Activated CD4-positive, alpha-beta memory T cell treated with anti-CD3 and anti-CD28 coated beads, Interleukin-2, amount 10 ng/mL, durations not matched to agents 7 days and 5 days (primary cell): ENCODE results near the gene NCKAP5. TPM values are rescaled to one million over a fixed set of nuclear protein-coding genes. Genes with fewer than 3 reads are reported as not detected.

Experiments used
- CTCF ChIA-PET: fragments of 350-600 bp; sonication (Branson Sonifier 250); formaldehyde crosslinking; loops from one replicate; lab custom pipeline; 2021; ENCODE audit warnings: antibody characterized with exemption, inconsistent platforms; lab: Charles Lee
- POLR2A ChIA-PET: fragments of 350-600 bp; sonication (Branson Sonifier 250); formaldehyde crosslinking; loops from one replicate; lab custom pipeline; 2021; ENCODE audit warnings: antibody characterized with exemption; lab: Charles Lee
- DNase-seq: peaks from one replicate; pipeline ENCODE4 v3.0.0-alpha.2; 2020
- H3K27ac Mint-ChIP-seq: one replicate; pipeline ENCODE4 v1.8.0; 2021; ENCODE audit warnings: mild to moderate bottlenecking, mixed read lengths
- H3K27me3 Mint-ChIP-seq: one replicate; pipeline ENCODE4 v1.8.0; 2021; ENCODE audit warnings: mixed read lengths
- H3K36me3 Mint-ChIP-seq: one replicate; pipeline ENCODE4 v1.8.0; 2021; ENCODE audit warnings: low read depth, mixed read lengths
- H3K4me1 Mint-ChIP-seq: one replicate; pipeline ENCODE4 v1.8.0; 2021; ENCODE audit warnings: mixed read lengths
- H3K4me3 Mint-ChIP-seq: one replicate; pipeline ENCODE4 v1.8.0; 2021; ENCODE audit warnings: mild to moderate bottlenecking, mixed read lengths
- H3K9me3 Mint-ChIP-seq: one replicate; pipeline ENCODE4 v1.8.0; 2021; ENCODE audit warnings: mixed read lengths
- total RNA-seq, 2 experiments: library from RNA; stranded (reverse); gene quantifications; one replicate each; pipeline ENCODE4 v1.2.3, GENCODE V29; 2021

Gene NCKAP5
- total RNA-seq, 2 experiments from 2014 or later = not detected

DNA sequence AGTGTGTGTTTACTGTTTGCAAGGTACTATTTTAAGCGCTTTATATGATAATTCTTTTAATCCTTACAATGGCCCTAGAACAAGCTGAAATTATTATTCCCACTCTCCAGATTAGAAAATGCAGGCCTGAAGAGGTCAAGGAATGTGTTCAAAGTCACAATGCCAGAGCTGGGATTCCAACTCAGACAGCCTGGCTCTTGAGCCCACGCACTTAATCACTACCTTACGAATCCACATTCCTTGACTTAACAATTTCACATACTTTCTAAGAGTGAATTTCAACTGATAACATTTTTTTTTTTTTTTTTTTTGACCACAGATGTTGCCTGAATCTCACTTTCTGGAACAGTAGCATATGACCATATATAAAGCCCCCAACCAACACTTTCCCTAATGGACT is 400.3 kb downstream of the NCKAP5 start:
- no peak overlapping the region for H3K27ac Mint-ChIP-seq
- POLR2A ChIA-PET = no interaction called here
- no peaks in the 10 kb centered on the region for H3K36me3 Mint-ChIP-seq
- no peak overlapping the region for H3K4me3 Mint-ChIP-seq
- CTCF ChIA-PET = no interaction called here
- H3K27me3 Mint-ChIP-seq = no peaks in the 10 kb centered on the region
- no peak for DNase-seq
- H3K9me3 Mint-ChIP-seq = no peaks in the 10 kb centered on the region
- no peaks in the 10 kb centered on the region for H3K4me1 Mint-ChIP-seq

DNA sequence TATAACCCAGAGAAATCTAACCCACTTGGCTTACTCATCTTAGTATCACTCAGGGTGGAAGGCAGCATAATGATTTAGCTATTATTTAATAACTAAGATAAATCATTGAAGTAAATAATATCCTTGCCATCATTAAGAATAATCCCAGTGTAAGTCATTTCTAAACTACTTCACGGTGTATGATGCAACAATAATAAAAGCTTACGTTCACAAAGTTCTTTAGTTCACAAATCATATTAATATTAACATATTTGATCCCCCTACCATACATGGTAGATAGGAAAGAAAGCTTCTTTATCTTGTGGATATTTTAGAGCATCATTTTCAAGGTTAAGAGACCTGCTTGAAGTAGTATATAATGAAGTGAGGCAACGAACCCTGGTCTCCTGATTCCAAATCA is 401.0 kb downstream of the NCKAP5 start:
- Mint-ChIP-seq H3K9me3 (no peaks in the 10 kb centered on the region), H3K27ac (no peak overlapping the region), H3K4me1 (no peaks in the 10 kb centered on the region), H3K36me3 (no peaks in the 10 kb centered on the region), H3K4me3 (no peak overlapping the region), H3K27me3 (no peaks in the 10 kb centered on the region)
- ChIA-PET CTCF (interaction anchor here (0.9 kb wide), 1 partner anchor 620 kb away, joined by 3 read pairs; no protein-coding TSS in a partner anchor), POLR2A (no interaction called here)
- DNase-seq = no peak

DNA sequence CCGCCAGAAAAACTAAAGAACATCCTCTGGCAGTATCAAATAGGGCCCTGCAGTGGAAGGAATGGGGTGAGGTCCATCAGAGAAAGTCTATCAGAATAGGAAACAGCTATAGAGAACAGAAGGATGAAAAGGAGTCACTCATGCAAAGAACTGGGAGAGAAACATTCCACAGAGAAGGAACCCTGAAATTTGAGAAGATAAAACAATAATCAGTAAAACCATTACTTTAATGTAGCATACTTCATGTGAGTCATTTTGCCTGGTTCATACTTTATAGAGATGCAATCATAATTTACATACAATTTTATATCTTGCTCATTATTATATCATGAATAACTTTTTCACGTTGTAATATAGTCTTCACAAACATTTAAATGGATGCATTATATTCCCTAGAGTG is 402.2 kb downstream of the NCKAP5 start:
- Mint-ChIP-seq H3K4me3 (no peak overlapping the region), H3K27me3 (no peaks in the 10 kb centered on the region), H3K27ac (no peak overlapping the region), H3K36me3 (no peaks in the 10 kb centered on the region), H3K4me1 (no peaks in the 10 kb centered on the region), H3K9me3 (no peaks in the 10 kb centered on the region)
- DNase-seq = no peak
- POLR2A ChIA-PET = no interaction called here
- CTCF ChIA-PET = no interaction called here

DNA sequence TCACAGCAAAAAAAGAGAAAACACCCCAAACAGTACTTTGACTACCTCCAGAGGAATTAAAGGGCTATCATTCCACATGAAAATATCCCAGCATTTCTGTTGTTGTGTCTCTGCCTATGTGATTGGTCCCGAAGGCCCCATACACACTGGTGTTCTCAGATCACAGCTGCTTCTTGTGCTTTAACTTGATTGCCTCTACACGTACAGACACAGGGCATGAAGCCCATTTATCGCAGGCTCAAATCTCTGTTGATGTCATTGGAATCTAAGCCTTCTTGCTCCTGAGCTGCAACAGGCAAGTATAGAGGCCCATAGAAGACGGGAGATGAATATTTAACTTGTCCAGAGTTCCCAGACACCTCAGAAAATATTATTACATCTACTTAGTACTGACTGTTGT is 405.2 kb downstream of the NCKAP5 start:
- CTCF ChIA-PET = no interaction called here
- Mint-ChIP-seq H3K27ac (no peak overlapping the region), H3K27me3 (no peaks in the 10 kb centered on the region), H3K36me3 (no peaks in the 10 kb centered on the region), H3K4me3 (no peak overlapping the region), H3K9me3 (no peaks in the 10 kb centered on the region), H3K4me1 (no peaks in the 10 kb centered on the region)
- no peak for DNase-seq
- POLR2A ChIA-PET = no interaction called here

DNA sequence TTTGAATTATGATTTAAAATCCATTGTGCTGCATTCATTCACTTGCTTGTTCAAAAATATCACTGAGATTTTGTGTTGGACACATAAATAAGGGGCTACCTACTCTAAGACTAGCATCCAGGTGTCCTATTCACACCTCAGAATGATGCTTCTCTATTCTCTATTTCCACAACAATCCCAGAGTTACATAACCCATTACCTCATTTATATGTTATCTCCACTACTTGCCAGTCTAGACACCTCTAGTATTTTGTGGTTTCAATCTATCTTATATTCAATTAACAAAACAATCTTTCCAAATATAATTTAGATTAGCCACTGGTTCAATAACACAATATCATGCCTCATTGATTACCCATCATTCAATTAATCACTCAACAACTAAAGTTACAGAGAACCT is 409.8 kb downstream of the NCKAP5 start:
- ChIA-PET CTCF (no interaction called here), POLR2A (no interaction called here)
- Mint-ChIP-seq H3K4me1 (no peaks in the 10 kb centered on the region), H3K36me3 (no peaks in the 10 kb centered on the region), H3K27ac (no peak overlapping the region), H3K9me3 (no peaks in the 10 kb centered on the region), H3K4me3 (no peak overlapping the region), H3K27me3 (no peaks in the 10 kb centered on the region)
- no peak for DNase-seq

DNA sequence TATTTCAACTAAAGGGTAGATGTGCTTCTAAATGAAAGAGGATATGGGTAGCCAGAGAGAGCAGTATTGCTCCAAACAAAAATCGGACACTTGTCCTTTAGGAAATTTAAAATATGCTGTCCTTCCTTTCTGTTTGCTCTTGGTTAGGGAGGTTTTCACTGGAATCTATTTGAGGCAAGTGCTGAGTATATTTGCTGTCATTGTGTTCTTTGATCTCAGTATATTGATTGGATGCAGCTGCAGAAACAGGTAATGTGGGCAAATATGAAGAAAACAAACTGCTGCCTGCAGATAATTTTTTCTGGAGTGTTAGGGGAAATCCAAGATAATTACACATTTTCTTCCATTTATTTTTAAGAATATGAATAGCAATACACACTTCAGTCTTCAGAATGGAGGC is 410.2 kb downstream of the NCKAP5 start:
- CTCF ChIA-PET = no interaction called here
- Mint-ChIP-seq H3K4me1 (no peaks in the 10 kb centered on the region), H3K4me3 (no peak overlapping the region), H3K27ac (no peak overlapping the region), H3K36me3 (no peaks in the 10 kb centered on the region), H3K9me3 (no peaks in the 10 kb centered on the region), H3K27me3 (no peaks in the 10 kb centered on the region)
- POLR2A ChIA-PET = no interaction called here
- no peak for DNase-seq

DNA sequence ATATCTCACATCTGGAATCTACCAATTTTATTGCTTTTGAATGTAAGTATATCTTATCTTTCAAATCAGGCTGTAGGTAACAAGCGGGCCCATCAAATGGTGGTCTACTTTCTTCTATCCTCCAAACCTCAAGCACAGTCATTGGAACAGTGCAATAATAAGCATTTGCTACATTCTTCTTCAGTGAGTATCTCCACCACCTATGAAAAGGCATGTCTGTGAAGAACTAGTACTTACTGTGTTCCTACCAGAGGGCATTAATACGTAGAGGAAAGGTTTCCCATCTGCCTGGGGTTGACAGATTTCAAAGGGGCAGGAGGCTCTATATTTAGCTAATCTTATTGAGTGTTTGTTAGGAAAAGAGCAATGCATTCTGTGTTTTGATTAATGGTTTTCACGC is 411.1 kb downstream of the NCKAP5 start:
- no peak for DNase-seq
- no peaks in the 10 kb centered on the region for H3K36me3 Mint-ChIP-seq
- H3K9me3 Mint-ChIP-seq = no peaks in the 10 kb centered on the region
- no peak overlapping the region for H3K4me3 Mint-ChIP-seq
- POLR2A ChIA-PET = no interaction called here
- no peaks in the 10 kb centered on the region for H3K27me3 Mint-ChIP-seq
- no peak overlapping the region for H3K27ac Mint-ChIP-seq
- H3K4me1 Mint-ChIP-seq = no peaks in the 10 kb centered on the region
- CTCF ChIA-PET = no interaction called here

DNA sequence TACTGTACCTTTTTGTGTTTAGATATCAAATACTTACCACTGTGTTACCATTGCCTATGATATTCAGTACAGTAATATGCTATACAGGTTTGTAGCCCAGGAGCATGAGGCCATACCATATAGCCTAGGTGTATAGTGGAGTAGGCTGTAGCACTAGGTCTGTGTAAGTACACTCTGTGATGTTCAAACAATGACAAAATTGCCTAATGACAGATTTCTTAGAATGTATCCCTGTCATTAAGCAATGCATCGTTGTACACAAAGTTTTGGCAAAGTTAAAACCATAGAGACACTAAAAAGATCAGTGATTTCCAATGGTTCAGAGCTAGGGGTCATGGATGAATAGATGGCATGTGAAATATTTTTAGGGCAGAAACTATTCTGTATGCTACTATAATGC is 415.5 kb downstream of the NCKAP5 start:
- H3K36me3 Mint-ChIP-seq = no peaks in the 10 kb centered on the region
- no peak overlapping the region for H3K4me3 Mint-ChIP-seq
- no peaks in the 10 kb centered on the region for H3K27me3 Mint-ChIP-seq
- no peaks in the 10 kb centered on the region for H3K9me3 Mint-ChIP-seq
- CTCF ChIA-PET = no interaction called here
- no peak for DNase-seq
- H3K4me1 Mint-ChIP-seq = no peaks in the 10 kb centered on the region
- no peak overlapping the region for H3K27ac Mint-ChIP-seq
- POLR2A ChIA-PET = no interaction called here

DNA sequence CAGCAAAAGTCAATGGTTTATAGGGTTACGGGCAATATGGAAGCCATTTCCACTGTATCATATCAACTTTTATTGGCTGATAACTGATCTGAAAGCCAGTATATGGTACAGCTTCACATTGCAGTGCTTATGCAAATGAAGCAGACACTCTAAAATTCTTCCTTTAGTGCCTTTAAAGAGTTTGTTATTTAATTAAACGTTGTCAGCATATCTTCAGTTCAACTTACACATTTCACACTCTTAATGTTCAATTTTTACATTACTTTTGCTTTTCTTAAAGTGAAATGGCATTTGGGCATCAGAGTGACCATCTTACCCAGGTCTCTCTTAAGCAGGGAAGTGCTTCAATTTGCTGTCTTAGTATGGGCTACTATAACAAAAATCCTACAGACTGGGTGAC is 420.1 kb downstream of the NCKAP5 start:
- H3K36me3 Mint-ChIP-seq = no peaks in the 10 kb centered on the region
- CTCF ChIA-PET = no interaction called here
- H3K27ac Mint-ChIP-seq = no peak overlapping the region
- no peaks in the 10 kb centered on the region for H3K4me1 Mint-ChIP-seq
- no peak overlapping the region for H3K4me3 Mint-ChIP-seq
- H3K9me3 Mint-ChIP-seq = no peaks in the 10 kb centered on the region
- no peak for DNase-seq
- POLR2A ChIA-PET = no interaction called here
- H3K27me3 Mint-ChIP-seq = no peaks in the 10 kb centered on the region

DNA sequence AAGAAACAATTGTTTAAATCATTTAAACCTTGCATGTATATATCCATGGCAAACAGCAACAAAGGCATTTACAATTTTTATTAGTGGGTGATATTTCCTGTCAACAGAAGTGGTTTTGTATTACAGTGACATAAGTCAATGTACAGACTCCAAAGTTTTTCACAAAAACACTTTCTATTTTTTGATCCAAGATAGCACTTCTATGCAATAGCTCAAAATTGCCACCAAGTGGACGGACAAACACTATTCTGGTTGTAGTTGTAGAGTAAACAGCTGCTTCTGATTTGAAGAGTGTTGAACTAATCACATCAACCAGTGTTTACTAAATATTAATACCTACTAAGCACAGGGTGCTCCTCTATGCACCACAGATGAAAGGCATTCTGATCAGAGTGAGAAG is 421.4 kb downstream of the NCKAP5 start:
- Mint-ChIP-seq H3K9me3 (no peaks in the 10 kb centered on the region), H3K4me3 (no peak overlapping the region), H3K27ac (no peak overlapping the region), H3K36me3 (no peaks in the 10 kb centered on the region), H3K27me3 (no peaks in the 10 kb centered on the region), H3K4me1 (no peaks in the 10 kb centered on the region)
- no peak for DNase-seq
- CTCF ChIA-PET = no interaction called here
- POLR2A ChIA-PET = no interaction called here

DNA sequence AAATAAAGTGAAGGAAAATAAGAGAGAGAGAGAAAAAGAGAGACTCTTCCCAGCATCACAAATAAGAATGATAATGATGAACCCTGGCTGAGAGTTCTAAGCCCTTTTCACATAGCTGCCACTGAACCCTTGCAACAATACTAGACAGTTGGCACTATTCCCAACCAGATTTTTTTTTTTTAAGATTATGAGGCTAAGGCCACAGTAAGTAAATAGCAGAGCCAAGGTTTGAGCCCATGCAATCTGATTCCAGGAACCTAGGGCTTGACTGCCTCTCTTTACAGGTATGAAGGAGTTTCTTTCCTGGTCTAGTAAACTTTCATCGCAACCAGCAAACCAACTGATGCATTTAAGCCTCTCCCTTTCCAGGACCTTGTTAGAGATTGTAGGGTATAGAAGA is 424.6 kb downstream of the NCKAP5 start:
- H3K27ac Mint-ChIP-seq = no peak overlapping the region
- H3K27me3 Mint-ChIP-seq = no peaks in the 10 kb centered on the region
- ChIA-PET POLR2A (no interaction called here), CTCF (no interaction called here)
- no peaks in the 10 kb centered on the region for H3K9me3 Mint-ChIP-seq
- no peaks in the 10 kb centered on the region for H3K4me1 Mint-ChIP-seq
- H3K36me3 Mint-ChIP-seq = no peaks in the 10 kb centered on the region
- no peak for DNase-seq
- H3K4me3 Mint-ChIP-seq = no peak overlapping the region

DNA sequence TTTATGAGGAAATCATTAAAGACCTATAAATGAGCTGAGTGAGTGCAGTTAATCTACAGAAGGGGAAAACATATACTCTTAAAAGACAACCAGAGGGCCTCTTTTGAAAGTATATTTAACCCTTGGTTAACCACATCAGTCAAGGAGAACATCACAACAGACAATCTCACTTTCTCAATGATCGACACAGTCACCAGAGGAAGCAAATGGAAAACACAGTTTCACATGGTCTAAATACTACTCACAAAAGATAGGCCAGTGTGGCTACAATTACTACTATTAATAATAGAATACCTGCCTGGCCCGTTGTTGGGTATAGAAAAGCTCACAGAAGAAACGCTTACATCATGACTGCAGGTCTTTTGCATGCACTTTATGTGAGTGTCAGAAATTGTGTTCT is 426.2 kb downstream of the NCKAP5 start:
- Mint-ChIP-seq H3K36me3 (no peaks in the 10 kb centered on the region), H3K27ac (no peak overlapping the region), H3K4me3 (no peak overlapping the region), H3K27me3 (no peaks in the 10 kb centered on the region), H3K4me1 (no peaks in the 10 kb centered on the region), H3K9me3 (no peaks in the 10 kb centered on the region)
- CTCF ChIA-PET = no interaction called here
- POLR2A ChIA-PET = no interaction called here
- no peak for DNase-seq

DNA sequence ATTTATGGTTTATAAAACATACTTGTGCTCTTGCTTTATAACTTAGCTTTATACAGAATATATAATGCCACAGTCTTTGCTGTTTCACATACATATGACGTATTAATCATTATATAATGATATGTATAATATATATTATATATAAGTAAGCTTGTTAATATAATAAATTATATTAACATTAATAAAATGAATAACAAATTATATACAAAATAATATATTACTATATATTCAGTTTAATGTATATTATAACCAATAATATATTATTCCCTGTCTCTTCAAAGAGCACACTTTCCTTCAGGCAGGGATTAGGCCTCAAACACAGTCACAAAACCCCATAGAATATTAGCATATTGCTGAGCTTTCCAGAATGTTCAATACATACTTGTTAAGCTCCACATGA is 427.6 kb downstream of the NCKAP5 start:
- CTCF ChIA-PET = no interaction called here
- no peaks in the 10 kb centered on the region for H3K36me3 Mint-ChIP-seq
- POLR2A ChIA-PET = no interaction called here
- H3K9me3 Mint-ChIP-seq = no peaks in the 10 kb centered on the region
- no peaks in the 10 kb centered on the region for H3K4me1 Mint-ChIP-seq
- no peak overlapping the region for H3K27ac Mint-ChIP-seq
- DNase-seq = no peak
- no peak overlapping the region for H3K4me3 Mint-ChIP-seq
- H3K27me3 Mint-ChIP-seq = no peaks in the 10 kb centered on the region

DNA sequence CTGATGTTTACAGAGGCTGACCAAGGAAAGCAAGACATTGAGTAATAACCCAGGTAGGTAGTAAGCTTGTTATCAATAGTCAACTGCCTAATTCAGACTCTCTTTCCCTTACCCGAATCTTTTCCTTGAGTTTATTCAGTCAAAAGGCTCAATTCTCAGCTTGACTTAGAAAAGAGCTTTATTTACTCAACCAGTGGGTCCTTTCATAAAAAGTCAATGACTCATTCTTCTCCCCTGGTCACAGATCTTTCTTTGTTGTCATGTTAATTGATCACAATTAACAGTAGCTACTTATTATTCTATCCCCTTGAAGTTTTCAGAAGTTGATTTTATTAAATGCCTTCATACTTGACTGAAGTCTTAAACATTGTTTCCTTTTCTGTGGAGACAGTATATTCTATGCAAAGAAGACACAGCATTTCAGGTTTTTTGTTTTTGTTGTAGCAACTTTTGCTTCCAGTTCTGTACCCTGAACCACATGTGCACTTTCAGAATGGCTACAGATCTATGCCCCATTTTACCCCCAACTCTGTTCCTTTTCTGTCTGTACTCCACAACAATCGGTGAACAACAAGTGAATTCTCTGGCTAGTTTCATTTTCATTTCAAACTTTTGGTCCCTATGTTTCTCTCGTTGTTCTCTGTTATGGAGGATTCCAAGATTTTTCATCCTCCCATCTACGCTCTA is 428.3 kb downstream of the NCKAP5 start:
- Mint-ChIP-seq H3K9me3 (no peaks in the 10 kb centered on the region), H3K27me3 (no peaks in the 10 kb centered on the region), H3K36me3 (no peaks in the 10 kb centered on the region), H3K27ac (no peak overlapping the region), H3K4me1 (no peaks in the 10 kb centered on the region), H3K4me3 (no peak overlapping the region)
- DNase-seq = no peak
- CTCF ChIA-PET = no interaction called here
- POLR2A ChIA-PET = no interaction called here
